GM23338 (cell line): ENCODE results near the gene GNG7. TPM values are rescaled to one million over a fixed set of nuclear protein-coding genes. Genes with fewer than 3 reads are reported as not detected.

Experiments
- ATAC-seq: fragments of 200-7000 bp; cut with Tn5 transposase; 3 replicates; pipeline ENCODE4 v1.9.1; 2020
- DNase-seq: peaks from one replicate; pipeline ENCODE4 v3.0.0-alpha.2; 2015; ENCODE audit warnings: low spot score
- H2AFZ ChIP-seq: fragments of 200-600 bp; sonication (generic); 2 replicates; pipeline ENCODE4 v1.8.0; 2016; ENCODE audit warnings: antibody characterized with exemption, mild to moderate bottlenecking, moderate library complexity
- H3F3A ChIP-seq: fragments of 200-600 bp; sonication (generic); replicated peaks from 2 replicates; pipeline ENCODE4 v1.8.0; 2017; ENCODE audit warnings: antibody characterized with exemption, mixed run types, low read depth
- H3K27ac ChIP-seq: fragments of 200-600 bp; sonication (generic); 2 replicates; pipeline ENCODE4 v1.6.1; 2016; ENCODE audit warnings: low read depth
- H3K27me3 ChIP-seq: fragments of 200-600 bp; sonication (generic); 2 replicates; pipeline ENCODE4 v1.8.0; 2016; ENCODE audit warnings: mild to moderate bottlenecking, mixed run types, moderate library complexity; ENCODE audit not compliant: insufficient read depth
- H3K36me3 ChIP-seq: fragments of 200-600 bp; sonication (generic); 2 replicates; pipeline ENCODE4 v1.8.0; 2016; ENCODE audit warnings: mild to moderate bottlenecking; ENCODE audit not compliant: insufficient read depth
- H3K4me1 ChIP-seq: fragments of 200-600 bp; sonication (generic); 2 replicates; pipeline ENCODE4 v1.8.0; 2016; ENCODE audit warnings: mild to moderate bottlenecking, moderate library complexity; ENCODE audit not compliant: insufficient read depth
- H3K4me2 ChIP-seq: fragments of 200-600 bp; sonication (generic); 2 replicates; pipeline ENCODE4 v1.7.1; 2017; ENCODE audit warnings: mixed run types
- H3K4me3 ChIP-seq: fragments of 200-600 bp; sonication (generic); 2 replicates; pipeline ENCODE4 v1.6.1; 2016; ENCODE audit warnings: mixed run types
- H3K79me2 ChIP-seq: fragments of 200-600 bp; sonication (generic); replicated peaks from 2 replicates; pipeline ENCODE4 v1.8.0; 2017; ENCODE audit warnings: mild to moderate bottlenecking; ENCODE audit not compliant: insufficient read depth
- H3K9me2 ChIP-seq: fragments of 200-600 bp; sonication (generic); 2 replicates; pipeline ENCODE4 v1.8.0; 2017; ENCODE audit not compliant: insufficient read depth
- H4K20me1 ChIP-seq: fragments of 200-600 bp; sonication (generic); replicated peaks from 2 replicates; pipeline ENCODE4 v1.8.0; 2017; ENCODE audit warnings: mild to moderate bottlenecking; ENCODE audit not compliant: insufficient read depth
- H3K27ac Mint-ChIP-seq: 2 replicates; pipeline ENCODE4 v1.8.0; 2020; ENCODE audit warnings: inconsistent platforms, mild to moderate bottlenecking, moderate library complexity, mixed read lengths
- H3K27me3 Mint-ChIP-seq: 3 replicates; pipeline ENCODE4 v1.8.0; 2022; ENCODE audit warnings: low read depth, mild to moderate bottlenecking, moderate library complexity, mixed read lengths, inconsistent platforms; ENCODE audit not compliant: insufficient read depth, poor library complexity
- H3K36me3 Mint-ChIP-seq: 3 replicates; pipeline ENCODE4 v1.8.0; 2021; ENCODE audit warnings: low read depth, mild to moderate bottlenecking, inconsistent platforms, moderate library complexity, mixed read lengths
- H3K4me1 Mint-ChIP-seq: 3 replicates; pipeline ENCODE4 v1.8.0; 2020; ENCODE audit warnings: mild to moderate bottlenecking, inconsistent platforms, mixed read lengths
- H3K4me3 Mint-ChIP-seq: 3 replicates; pipeline ENCODE4 v1.8.0; 2021; ENCODE audit warnings: moderate library complexity, mild to moderate bottlenecking, inconsistent platforms, mixed read lengths
- H3K9me3 Mint-ChIP-seq: 3 replicates; pipeline ENCODE4 v1.8.0; 2020; ENCODE audit warnings: moderate library complexity, mild to moderate bottlenecking, inconsistent platforms, mixed read lengths
- CREB1 ChIP-seq: fragments of 250-450 bp; sonication (Bioruptor Pico); IDR thresholded peaks from 2 replicates; pipeline ENCODE4 v1.5.0; 2020; ENCODE audit warnings: low read depth, mild to moderate bottlenecking, moderate library complexity
- CTCF ChIP-seq, 2 experiments: fragments of 200-600 bp in 1 of 2; sonication (generic) in 1 of 2; conservative IDR thresholded peaks; 2 replicates each; pipeline versions ENCODE4 v1.5.1 to v1.6.1; 2016 to 2017; ENCODE audit warnings: antibody characterized with exemption in 2 of 2, low read depth in 2 of 2, mild to moderate bottlenecking in 2 of 2, moderate library complexity in 1 of 2
- ETS1 ChIP-seq: IDR thresholded peaks from 2 replicates; pipeline ENCODE4 v1.6.1; 2016; ENCODE audit warnings: antibody characterized with exemption
- EZH2 ChIP-seq: fragments of 200-600 bp; sonication (generic); IDR thresholded peaks from one replicate; pipeline ENCODE4 v1.8.0; 2017; ENCODE audit warnings: antibody characterized with exemption, mild to moderate bottlenecking, low read depth; ENCODE audit not compliant: unreplicated experiment
- EZH2phosphoT487 ChIP-seq: fragments of 200-600 bp; sonication (generic); IDR thresholded peaks from one replicate; pipeline ENCODE4 v1.8.1; 2018; ENCODE audit warnings: antibody characterized with exemption; ENCODE audit not compliant: unreplicated experiment
- NANOG ChIP-seq: IDR thresholded peaks from 2 replicates; pipeline ENCODE4 v1.6.1; 2016; ENCODE audit warnings: antibody characterized with exemption, borderline replicate concordance
- POLR2AphosphoS5 ChIP-seq: IDR thresholded peaks from 2 replicates; pipeline ENCODE4 v1.6.1; 2016; ENCODE audit warnings: antibody characterized with exemption, low read depth
- REST ChIP-seq: IDR thresholded peaks from one replicate; pipeline ENCODE4 v1.6.1; 2018; ENCODE audit warnings: antibody characterized with exemption; ENCODE audit not compliant: unreplicated experiment
- STAT1 ChIP-seq: IDR thresholded peaks from one replicate; pipeline ENCODE4 v1.6.1; 2016; ENCODE audit warnings: antibody characterized with exemption; ENCODE audit not compliant: unreplicated experiment
- ZNF114 ChIP-seq: fragments of 250-450 bp; sonication (Bioruptor Pico); IDR thresholded peaks from 2 replicates; pipeline ENCODE4 v1.5.0; 2020; ENCODE audit warnings: mild to moderate bottlenecking, moderate library complexity
- ZNF331 ChIP-seq: fragments of 250-450 bp; sonication (Bioruptor Pico); IDR thresholded peaks from 2 replicates; pipeline ENCODE4 v1.5.0; 2020; ENCODE audit warnings: low read depth, mild to moderate bottlenecking, moderate library complexity
- polyA plus RNA-seq: library from polyadenylated mRNA; unstranded; fragments of >200 nt; fragmentation: Nextera tagmentation; extraction: Ambion mirVana; gene quantifications from 2 replicates; pipeline ENCODE4 v1.2.1, GENCODE V29; 2016
- total RNA-seq: library from RNA; depleted of rRNA; stranded (reverse); fragments of >200 nt; shearing (Covaris generic); gene quantifications from 2 replicates; pipeline ENCODE4 v1.2.3, GENCODE V29; 2014

Gene GNG7
- total and polyA plus RNA-seq, 2 experiments from 2014 or later: 5.1 to 5.4 TPM

DNA sequence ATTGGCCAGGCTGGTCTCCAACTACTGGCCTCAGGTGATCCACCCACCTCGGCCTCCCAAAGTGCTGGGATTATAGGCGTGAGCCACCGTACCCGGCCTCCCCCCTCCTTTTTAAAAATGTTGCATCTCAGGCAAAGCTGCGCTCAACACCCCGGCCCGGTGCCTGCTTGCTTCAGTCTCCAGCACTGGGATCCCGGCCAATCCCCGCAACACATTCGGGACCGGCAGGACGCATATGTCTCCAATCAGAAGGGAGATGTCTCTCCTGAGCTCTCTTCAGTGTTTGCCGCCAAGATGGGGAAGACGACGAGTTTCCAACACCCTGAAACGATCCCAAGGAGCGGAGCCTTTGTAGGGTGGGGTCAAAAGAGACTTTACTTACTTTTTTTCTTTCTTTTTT lies 16.1 kb downstream of the GNG7 start (continued):
- TF ChIP-seq REST (no peak), EZH2 (no peak), STAT1 (no peak), POLR2AphosphoS5 (no peak), ZNF114 (CRISPR knock-in tag) (no peak), CTCF (conservative IDR thresholded peaks at IDR 0.05; ENCODE audit: low read depth in 2 of 2) (no peak), EZH2phosphoT487 (no peak)

DNA sequence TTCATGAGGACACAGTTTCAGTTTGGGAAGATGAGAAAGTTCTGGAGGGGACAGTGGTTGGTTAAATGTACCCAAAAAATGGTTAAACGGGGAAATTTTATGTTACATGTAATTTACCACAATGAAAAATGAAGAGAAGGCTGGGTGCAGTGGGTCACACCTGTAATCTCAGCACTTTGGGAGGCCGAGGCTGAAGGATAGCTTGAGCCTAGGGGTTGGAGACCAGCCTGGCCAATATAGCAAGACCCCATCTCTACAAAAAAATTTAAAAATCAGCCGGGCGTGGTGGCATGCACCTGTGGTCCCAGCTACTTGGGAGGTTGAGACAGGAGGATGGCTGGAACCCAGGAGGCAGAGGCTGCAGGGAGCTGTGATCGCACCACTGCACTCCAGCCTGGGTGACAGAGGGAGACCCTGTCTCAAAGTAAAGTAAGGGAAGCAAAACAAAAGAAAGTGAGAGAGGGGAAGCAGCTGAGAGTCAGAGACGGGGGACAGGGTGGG lies 17.2 kb downstream of the GNG7 start:
- no peak overlapping the region for H2AFZ ChIP-seq
- H3K79me2 ChIP-seq: no peaks in the 10 kb centered on the region
- H3K27me3 ChIP-seq: no peaks in the 10 kb centered on the region
- Mint-ChIP-seq H3K36me3 (peaks cover 5% of the 10 kb centered on the region; the same call in 2 of the 3 replicates), H3K27ac (no peak overlapping the region), H3K4me3 (no peak overlapping the region), H3K9me3 (no peaks in the 10 kb centered on the region; the same call in 2 of the 3 replicates), H3K27me3 (peaks cover 12% of the 10 kb centered on the region), H3K4me1 (no peaks in the 10 kb centered on the region)
- no peaks in the 10 kb centered on the region for H3K36me3 ChIP-seq
- no peak overlapping the region for H3K4me2 ChIP-seq
- H3K9me2 ChIP-seq: no peaks in the 10 kb centered on the region
- H3K4me1 ChIP-seq: no peaks in the 10 kb centered on the region
- no peaks in the 10 kb centered on the region for H3F3A ChIP-seq
- H4K20me1 ChIP-seq: no peaks in the 10 kb centered on the region; the same call in 1 of the 2 replicates
- H3K27ac ChIP-seq: no peak overlapping the region
- DNase-seq (no peak), ATAC-seq (no peak)
- no peak overlapping the region for H3K4me3 ChIP-seq
- TF ChIP-seq ZNF331 (CRISPR knock-in tag): no peak
- TF ChIP-seq EZH2: no peak
- no peak for TF ChIP-seq NANOG
- no peak for TF ChIP-seq CREB1 (CRISPR knock-in tag)
- TF ChIP-seq REST: no peak
- TF ChIP-seq ETS1: no peak
